Right atrium auricular region (tissue), 2 donors: Measurements from ENCODE around the gene NCOA1. TPM values are rescaled to one million over a fixed set of nuclear protein-coding genes. Genes with fewer than 3 reads are reported as not detected.

Experiments
- DNase-seq: peaks from one replicate; pipeline ENCODE4 v3.0.0-alpha.2; 2019; ENCODE audit warnings: low spot score
- H3K27ac ChIP-seq, 2 donors: fragments of 200-600 bp; sonication (generic); 1 replicate in 1 of 2; 2 replicates in 1 of 2; pipeline ENCODE4 v1.5.1; 2016 to 2019
- H3K27me3 ChIP-seq, 2 donors: fragments of 200-600 bp; sonication (generic); one replicate each; pipeline versions ENCODE4 v1.5.1 to v1.6.0; 2017 to 2019
- H3K36me3 ChIP-seq: fragments of 200-600 bp; sonication (generic); one replicate; pipeline ENCODE4 v1.5.1; 2016
- H3K4me1 ChIP-seq, 2 donors: fragments of 200-600 bp; sonication (generic); one replicate each; pipeline versions ENCODE4 v1.5.1 to v1.6.0; 2017 to 2019
- H3K4me3 ChIP-seq, 2 donors: fragments of 200-600 bp; sonication (generic); 1 replicate in 1 of 2; 2 replicates in 1 of 2; pipeline ENCODE4 v1.5.1; 2017 to 2019; ENCODE audit warnings: mild to moderate bottlenecking in 1 of 2, moderate library complexity in 1 of 2
- H3K9me3 ChIP-seq, 2 donors: fragments of 200-600 bp; sonication (generic); one replicate each; pipeline ENCODE4 v1.5.1; 2019
- total RNA-seq, 2 donors: library from RNA; depleted of rRNA; stranded (reverse); fragments of >200 nt; gene quantifications; one replicate each; pipeline ENCODE4 v1.1.0, GENCODE V29; 2016
- TF ChIP-seq, protein P1 (sequence below), 2 donors: fragments of 200-600 bp; sonication (generic); IDR thresholded peaks; one replicate each; pipeline ENCODE4 v1.5.1; 2019; ENCODE audit warnings: antibody characterized with exemption in 2 of 2

NCOA1 gene
- 10 to 100 TPM; 33.8 to 43.6 TPM for total RNA-seq

DNA sequence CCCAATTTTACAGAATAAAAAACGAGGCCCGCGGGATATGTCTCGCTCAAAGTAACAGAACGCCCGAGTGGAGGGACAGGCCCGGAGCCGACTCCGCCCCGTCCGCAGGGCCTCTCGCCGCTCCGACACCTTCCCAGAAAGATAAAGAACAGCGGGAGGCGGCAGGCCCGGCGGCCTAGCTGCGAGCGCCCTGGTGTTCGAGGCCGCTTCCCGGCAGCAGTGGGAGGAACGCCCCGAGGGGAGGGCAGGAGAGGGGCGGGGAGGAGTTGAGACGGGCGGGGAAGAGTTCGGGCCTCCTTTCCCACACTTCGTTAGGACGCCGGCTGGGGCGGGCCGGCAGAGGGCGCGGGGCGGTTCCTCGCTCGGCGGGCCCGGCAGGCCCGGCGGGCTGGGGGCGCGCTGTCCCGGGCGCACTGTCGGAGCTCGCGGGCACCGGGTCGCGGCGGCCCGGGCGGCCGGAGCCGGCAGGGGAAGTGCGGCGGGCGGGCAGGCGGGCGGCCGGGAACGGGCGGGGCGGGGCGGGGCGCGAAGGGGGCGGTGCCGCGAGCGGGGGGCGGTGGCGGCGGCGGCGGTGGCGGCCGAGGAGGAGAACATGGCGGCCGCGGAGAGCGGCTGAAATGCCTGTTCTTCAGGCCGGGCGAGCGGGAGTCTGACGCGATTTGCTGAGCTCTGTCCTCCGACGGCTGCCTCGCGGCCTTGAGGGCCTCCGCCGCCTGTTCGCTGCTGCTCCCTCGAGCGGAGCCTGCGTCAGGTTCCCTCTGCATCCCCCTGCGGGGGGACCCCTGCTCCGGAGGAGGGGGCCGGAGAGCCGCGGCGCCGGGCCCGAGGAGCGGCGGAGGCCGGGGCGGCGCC, at the start of gene NCOA1:
TSS of gene NCOA1 (plus strand) at position 565 of the 852 bp plus-strand sequence. CDS start 167,424 bp downstream, outside the sequence.
- peak; percentile 90 for DNase-seq
- Histone ChIP-seq H3K27ac (peak within 1 kb of the TSS; percentile 92 to 93), H3K36me3 (no peaks in the 10 kb centered on the region), H3K4me3 (peak within 1 kb of the TSS; percentile 82 to 96), H3K27me3 (no peaks in the 10 kb centered on the region), H3K9me3 (no peaks in the 10 kb centered on the region), H3K4me1 (peaks cover 0 to 28% of the 10 kb centered on the region in 2 donors)
- TF ChIP-seq, protein P1, sequence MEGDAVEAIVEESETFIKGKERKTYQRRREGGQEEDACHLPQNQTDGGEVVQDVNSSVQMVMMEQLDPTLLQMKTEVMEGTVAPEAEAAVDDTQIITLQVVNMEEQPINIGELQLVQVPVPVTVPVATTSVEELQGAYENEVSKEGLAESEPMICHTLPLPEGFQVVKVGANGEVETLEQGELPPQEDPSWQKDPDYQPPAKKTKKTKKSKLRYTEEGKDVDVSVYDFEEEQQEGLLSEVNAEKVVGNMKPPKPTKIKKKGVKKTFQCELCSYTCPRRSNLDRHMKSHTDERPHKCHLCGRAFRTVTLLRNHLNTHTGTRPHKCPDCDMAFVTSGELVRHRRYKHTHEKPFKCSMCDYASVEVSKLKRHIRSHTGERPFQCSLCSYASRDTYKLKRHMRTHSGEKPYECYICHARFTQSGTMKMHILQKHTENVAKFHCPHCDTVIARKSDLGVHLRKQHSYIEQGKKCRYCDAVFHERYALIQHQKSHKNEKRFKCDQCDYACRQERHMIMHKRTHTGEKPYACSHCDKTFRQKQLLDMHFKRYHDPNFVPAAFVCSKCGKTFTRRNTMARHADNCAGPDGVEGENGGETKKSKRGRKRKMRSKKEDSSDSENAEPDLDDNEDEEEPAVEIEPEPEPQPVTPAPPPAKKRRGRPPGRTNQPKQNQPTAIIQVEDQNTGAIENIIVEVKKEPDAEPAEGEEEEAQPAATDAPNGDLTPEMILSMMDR (IDR thresholded peaks at IDR 0.05), result no peak

DNA sequence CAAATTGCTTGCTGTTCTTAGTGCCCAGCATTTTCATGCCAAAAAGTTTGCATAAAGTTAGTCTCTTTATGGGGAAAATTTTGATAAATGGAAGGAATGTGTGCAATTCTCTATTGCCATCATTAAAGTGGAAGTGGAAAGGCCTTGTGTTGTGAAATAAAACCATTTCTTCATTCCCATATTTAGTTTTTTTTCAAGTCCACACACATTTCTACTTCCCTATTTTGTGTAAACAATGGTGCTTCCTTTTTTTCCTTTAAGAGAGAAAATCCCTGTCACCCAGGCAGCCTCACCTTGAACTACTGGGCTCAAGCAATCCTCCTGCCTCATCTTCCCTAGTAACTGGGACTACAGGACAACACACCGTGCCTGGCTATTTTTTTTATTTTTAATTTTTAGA, 42.3 kb upstream of the NCOA1 start:
- DNase-seq, result no peak
- H3K27ac ChIP-seq, result no peak overlapping the region
- peaks cover 0 to 7% of the 10 kb centered on the region in 2 donors for H3K4me1 ChIP-seq
- TF ChIP-seq, protein P1 (IDR thresholded peaks at IDR 0.05), result no peak
- no peaks in the 10 kb centered on the region for H3K27me3 ChIP-seq
- H3K36me3 ChIP-seq, result no peaks in the 10 kb centered on the region
- H3K4me3 ChIP-seq, result no peak overlapping the region
- H3K9me3 ChIP-seq, result peaks cover 0 to 12% of the 10 kb centered on the region in 2 donors

DNA sequence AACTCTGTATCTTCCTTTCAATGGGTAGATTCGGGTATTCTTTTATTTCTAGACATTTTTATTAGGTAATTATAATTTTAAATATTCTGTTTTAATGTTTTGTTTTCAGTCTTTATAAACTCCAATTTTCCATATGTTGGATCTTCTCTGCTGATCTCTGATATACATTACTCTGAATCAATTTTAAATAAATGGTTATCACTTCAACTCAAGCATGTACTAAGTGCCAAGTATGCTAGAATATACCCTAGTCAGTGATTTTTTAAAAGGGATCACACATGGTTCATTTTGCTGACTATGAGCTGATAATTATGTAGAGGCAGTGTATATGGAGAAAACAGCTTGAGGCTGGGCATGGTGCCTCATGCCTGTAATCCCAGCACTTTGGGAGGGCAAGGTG, 41.7 kb upstream of the NCOA1 start:
- Histone ChIP-seq H3K9me3 (peaks cover 0 to 12% of the 10 kb centered on the region in 2 donors), H3K27ac (no peak overlapping the region), H3K4me3 (no peak overlapping the region), H3K4me1 (peaks cover 0 to 10% of the 10 kb centered on the region in 2 donors), H3K27me3 (no peaks in the 10 kb centered on the region), H3K36me3 (no peaks in the 10 kb centered on the region)
- no peak for DNase-seq
- TF ChIP-seq, protein P1 (IDR thresholded peaks at IDR 0.05), result no peak

DNA sequence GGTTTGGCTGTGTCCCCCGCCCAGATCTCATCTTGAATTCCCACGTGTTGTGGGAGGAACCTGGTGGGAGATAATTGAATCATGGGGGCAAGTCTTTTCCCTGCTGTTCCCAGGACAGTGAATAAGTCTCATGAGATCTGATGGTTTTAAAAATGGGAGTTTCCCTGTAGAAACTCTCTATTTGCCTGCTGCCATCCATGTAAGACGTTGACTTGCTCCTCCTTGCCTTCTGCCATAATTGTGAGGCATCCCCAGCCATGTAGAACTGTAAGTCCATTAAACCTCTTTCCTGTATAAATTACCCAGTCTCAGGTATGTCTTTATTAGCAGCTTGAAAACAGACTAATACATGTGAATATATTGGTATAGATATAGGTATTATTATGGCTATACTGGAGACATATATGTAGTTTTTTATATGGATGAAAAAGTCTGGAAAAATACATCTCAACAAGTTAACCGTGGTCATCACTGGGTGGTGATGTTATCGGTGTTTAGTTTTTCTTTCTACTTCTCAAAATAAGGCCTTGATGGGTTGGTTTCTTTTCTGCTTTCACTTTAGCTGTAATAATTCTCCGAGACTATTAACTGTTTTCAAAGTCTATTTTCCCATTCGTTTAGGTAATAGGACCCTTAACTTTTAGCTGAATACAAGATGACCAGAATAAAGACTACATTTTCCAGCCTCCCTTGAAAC, 39.1 kb upstream of the NCOA1 start:
- TF ChIP-seq, protein P1 (IDR thresholded peaks at IDR 0.05), result no peak
- no peak overlapping the region for H3K4me3 ChIP-seq
- DNase-seq, result no peak
- H3K4me1 ChIP-seq, result peaks cover 0 to 16% of the 10 kb centered on the region in 2 donors
- H3K9me3 ChIP-seq, result peaks cover 0 to 12% of the 10 kb centered on the region in 2 donors
- no peaks in the 10 kb centered on the region for H3K36me3 ChIP-seq
- no peak overlapping the region for H3K27ac ChIP-seq
- H3K27me3 ChIP-seq, result no peaks in the 10 kb centered on the region

DNA sequence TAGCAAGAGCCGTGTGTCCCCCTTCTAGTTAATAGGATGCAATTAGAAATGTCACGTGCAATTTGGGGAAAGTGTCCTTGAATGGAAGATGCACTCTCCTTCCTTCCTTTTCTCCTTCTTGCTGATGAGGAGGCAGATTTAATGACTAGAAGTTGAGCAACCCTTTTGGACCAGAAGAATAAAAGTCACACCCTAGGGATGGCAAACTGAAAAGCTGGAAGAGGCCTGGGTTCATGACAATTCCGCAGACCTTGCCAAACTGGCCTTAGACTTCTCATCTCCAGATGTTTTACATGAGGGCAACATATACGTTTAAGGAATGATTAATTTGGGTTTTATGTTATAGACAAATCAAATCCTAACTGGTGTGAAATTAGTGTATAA, 38.6 kb upstream of the NCOA1 start:
- Histone ChIP-seq H3K36me3 (no peaks in the 10 kb centered on the region), H3K9me3 (peaks cover 0 to 12% of the 10 kb centered on the region in 2 donors), H3K4me3 (no peak overlapping the region), H3K27ac (no peak overlapping the region), H3K4me1 (peaks cover 0 to 21% of the 10 kb centered on the region in 2 donors), H3K27me3 (no peaks in the 10 kb centered on the region)
- TF ChIP-seq, protein P1 (IDR thresholded peaks at IDR 0.05), result no peak
- DNase-seq, result no peak
